ENCODE results near the gene GPR161. TPM values are rescaled to one million over a fixed set of nuclear protein-coding genes. Genes with fewer than 3 reads are reported as not detected.

GPR161 gene
- total RNA-seq, 1 experiment from 2014 or later = 2.4 TPM

GRCh38 chr1:168101336-168101735, 35.4 kb downstream of the GPR161 start:
- DNase-seq (ENCODE audit: low read depth, low spot score) (no peak), ATAC-seq (no peak)
- Histone ChIP-seq H3K27ac (ENCODE audit: low read length) (no peak overlapping the region), H3K4me3 (ENCODE audit: low read depth in 2 of 2, low read length in 2 of 2) (no peak overlapping the region), H3K4me1 (ENCODE audit: control insufficient read depth, insufficient read depth, low read length) (no peaks in the 10 kb centered on the region), H3K36me3 (ENCODE audit: control insufficient read depth, insufficient read depth, low read length) (no peaks in the 10 kb centered on the region), H3K27me3 (ENCODE audit: control insufficient read depth, insufficient read depth, low read length) (no peaks in the 10 kb centered on the region), H3K9me3 (ENCODE audit: control insufficient read depth, insufficient read depth, low read depth, low read length) (no peaks in the 10 kb centered on the region)
- ChIA-PET POLR2A (no interaction called here), CTCF (interaction anchor here (0.7 kb wide), 1 partner anchor 96 kb away, joined by 6 read pairs; no protein-coding TSS in a partner anchor)
- in situ Hi-C loops (cut with HindIII; ENCODE audit: low pct_unique_long_range_greater_than_20kb, low sequenced_read_pairs) = no loop called here
- no TSS peak for BruUV-seq (replicated peaks)
- no peak for TF ChIP-seq TCF7L2 (IDR thresholded peaks at IDR 0.05; ENCODE audit: low read depth, low read length)
- TF ChIP-seq POLR2AphosphoS5 (IDR thresholded peaks at IDR 0.05; ENCODE audit: low read depth, low read length) = no peak
- no peak for TF ChIP-seq SIN3A (IDR thresholded peaks at IDR 0.05; ENCODE audit: borderline replicate concordance, insufficient read depth, low read depth, low read length)
- no peak for TF ChIP-seq REST (IDR thresholded peaks at IDR 0.05; ENCODE audit: insufficient read depth in 1 of 2, low read depth in 2 of 2, low read length in 1 of 2)
- TF ChIP-seq CTCF (IDR thresholded peaks at IDR 0.05) = no peak
- intact Hi-C loops (cut with micrococcal nuclease; ENCODE audit: unreplicated experiment) = no loop called here

- Histone ChIP-seq H3K9me3 (ENCODE audit: control insufficient read depth, insufficient read depth, low read depth, low read length) (no peaks in the 10 kb centered on the region), H3K27ac (ENCODE audit: low read length) (no peak overlapping the region), H3K4me3 (ENCODE audit: low read depth in 2 of 2, low read length in 2 of 2) (no peak overlapping the region), H3K4me1 (ENCODE audit: control insufficient read depth, insufficient read depth, low read length) (no peaks in the 10 kb centered on the region), H3K27me3 (ENCODE audit: control insufficient read depth, insufficient read depth, low read length) (no peaks in the 10 kb centered on the region), H3K36me3 (ENCODE audit: control insufficient read depth, insufficient read depth, low read length) (no peaks in the 10 kb centered on the region)
- POLR2A ChIA-PET = no interaction called here
- no TSS peak for BruUV-seq (replicated peaks)
- intact Hi-C loops (cut with micrococcal nuclease; ENCODE audit: unreplicated experiment) (no loop called here), in situ Hi-C loops (cut with HindIII; ENCODE audit: low pct_unique_long_range_greater_than_20kb, low sequenced_read_pairs) (no loop called here)
- TF ChIP-seq TCF7L2 (IDR thresholded peaks at IDR 0.05; ENCODE audit: low read depth, low read length) (no peak), CTCF (IDR thresholded peaks at IDR 0.05) (no peak), SIN3A (IDR thresholded peaks at IDR 0.05; ENCODE audit: borderline replicate concordance, insufficient read depth, low read depth, low read length) (no peak), REST (IDR thresholded peaks at IDR 0.05; ENCODE audit: insufficient read depth in 1 of 2, low read depth in 2 of 2, low read length in 1 of 2) (no peak), POLR2AphosphoS5 (IDR thresholded peaks at IDR 0.05; ENCODE audit: low read depth, low read length) (no peak)
- DNase-seq (ENCODE audit: low read depth, low spot score) (no peak), ATAC-seq (no peak)
- CTCF ChIA-PET = interaction anchor here (0.6 kb wide), 1 partner anchor 72 kb away, joined by 7 read pairs; no protein-coding TSS in a partner anchor
These were observed 36.3 kb downstream of the GPR161 start for GRCh38 chr1:168100315-168101002.
